ENCODE measurements around the gene PDE4D. TPM values are rescaled to one million over a fixed set of nuclear protein-coding genes. Genes with fewer than 3 reads are reported as not detected.
"Not testable (repeated sequence)": the region's sequence is repeated elsewhere in the genome, so short reads cannot be mapped to it uniquely, and the experiment has no call there.

The PDE4D gene
- total RNA-seq, 1 donor from 2014 or later: 27.4 TPM

DNA sequence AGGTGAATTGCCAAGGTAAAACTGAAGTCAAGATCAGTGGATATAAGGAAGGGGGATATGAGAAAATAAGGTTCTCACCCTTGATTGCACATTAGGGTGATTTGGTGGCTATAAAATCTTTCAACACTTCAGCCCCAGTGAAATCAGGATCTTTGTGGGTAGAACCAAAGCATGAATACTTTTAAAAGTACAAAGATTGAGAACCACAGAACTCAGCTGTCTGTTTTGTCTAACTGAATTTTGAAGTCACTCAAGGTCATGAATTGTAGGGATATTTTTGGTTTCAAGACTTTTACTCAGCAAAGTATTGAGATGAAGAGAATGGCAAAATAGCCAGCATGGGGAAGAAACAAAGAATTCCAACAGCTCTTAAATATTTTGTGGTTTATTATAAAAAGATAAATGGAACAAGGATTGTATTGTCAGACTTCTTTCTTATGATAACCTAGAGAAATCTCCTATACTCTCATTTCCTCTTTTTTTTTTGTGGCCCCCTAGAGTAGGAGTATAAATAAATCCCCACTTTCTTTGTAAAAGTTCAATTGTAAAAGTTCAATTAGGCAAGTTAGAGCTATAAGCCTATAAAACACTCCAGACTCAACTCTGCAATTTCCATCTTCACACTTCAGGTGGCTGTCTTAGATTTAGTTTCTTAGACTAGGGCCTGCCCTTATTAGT, 272.9 kb downstream of the PDE4D start:
- DNase-seq (ENCODE audit: extremely low read depth, low read depth, low spot score): no peak

- DNase-seq (ENCODE audit: extremely low read depth, low read depth, low spot score): no peak
Observed at GRCh38 chr5:59618644-59619043, 274.9 kb downstream of the PDE4D start.

- DNase-seq (ENCODE audit: extremely low read depth, low read depth, low spot score): no peak
Observed at GRCh38 chr5:59617186-59617771, 276.2 kb downstream of the PDE4D start.

GRCh38 chr5:59616413-59616812, 277.1 kb downstream of the PDE4D start:
- no peak for DNase-seq (ENCODE audit: extremely low read depth, low read depth, low spot score)

DNA sequence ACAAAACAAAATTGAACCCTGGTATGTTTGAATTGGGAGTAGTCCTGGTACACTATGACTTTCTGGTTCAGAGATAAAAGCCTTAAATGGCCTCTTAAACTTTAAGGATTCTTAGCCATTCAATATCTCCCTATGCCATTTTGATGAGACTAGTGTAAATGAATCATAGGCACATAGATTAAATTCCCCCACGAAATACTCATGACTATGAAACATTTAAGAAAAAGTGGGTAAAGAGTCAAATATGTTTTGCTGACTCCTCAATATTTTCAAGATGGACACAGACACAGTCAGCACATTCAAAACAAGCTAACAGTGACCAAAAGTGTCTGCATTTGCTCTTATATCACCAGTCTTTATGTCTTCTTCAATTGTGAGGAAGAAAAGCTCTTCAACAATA, 278.3 kb downstream of the PDE4D start:
- no peak for DNase-seq (ENCODE audit: extremely low read depth, low read depth, low spot score)

GRCh38 chr5:59609501-59610265, 283.8 kb downstream of the PDE4D start:
- DNase-seq (ENCODE audit: extremely low read depth, low read depth, low spot score): no peak

- no peak for DNase-seq (ENCODE audit: extremely low read depth, low read depth, low spot score)
Observed at GRCh38 chr5:59608745-59609144, 284.8 kb downstream of the PDE4D start.

DNA sequence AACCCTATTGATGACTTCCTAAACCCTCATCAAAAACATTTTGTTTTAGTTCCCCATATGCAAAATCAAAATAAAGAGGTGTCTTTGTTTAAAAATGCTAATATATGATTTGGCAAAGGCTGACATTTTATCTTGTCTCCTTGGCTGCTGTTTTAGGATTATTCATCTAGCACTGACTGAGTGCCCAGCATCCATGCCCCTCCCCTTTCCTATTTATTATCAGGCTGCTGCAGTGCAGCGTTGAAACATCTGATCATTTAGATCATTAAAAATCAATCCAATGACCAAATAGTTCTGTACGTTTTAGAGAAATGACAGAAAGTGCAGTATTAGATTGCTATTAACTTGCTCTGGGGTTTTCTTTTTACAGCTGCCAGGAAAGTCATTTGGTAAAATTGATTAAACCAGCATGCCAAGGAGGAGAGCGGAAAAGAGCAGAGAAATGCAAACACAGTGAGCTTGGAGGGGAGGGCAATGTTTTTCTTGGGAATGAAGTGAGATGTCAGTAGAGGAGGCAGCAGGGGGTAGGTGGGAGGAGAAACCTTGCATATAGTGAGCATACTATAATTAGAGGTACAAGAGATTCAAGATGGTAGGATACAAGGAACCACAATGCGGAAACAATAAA, 286.3 kb downstream of the PDE4D start:
- DNase-seq (ENCODE audit: extremely low read depth, low read depth, low spot score): no peak

DNA sequence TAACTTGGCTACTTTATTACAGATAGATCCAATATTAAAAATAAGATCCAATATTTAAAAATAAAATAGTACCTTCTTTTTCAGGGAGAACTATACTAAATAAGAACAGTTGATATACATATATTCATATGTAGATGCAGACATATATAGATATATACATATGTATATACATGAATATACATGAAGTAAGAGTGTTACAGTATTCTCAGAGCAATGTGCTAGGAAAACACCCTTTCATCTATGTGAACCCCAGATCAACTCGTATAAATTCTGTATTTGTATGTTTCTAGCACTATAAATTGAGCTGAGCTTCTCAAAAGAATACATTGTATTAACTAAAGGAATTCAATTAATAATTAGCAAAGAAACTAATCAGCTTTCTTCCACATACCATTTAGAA, 287.6 kb downstream of the PDE4D start:
- DNase-seq (ENCODE audit: extremely low read depth, low read depth, low spot score): no peak

DNA sequence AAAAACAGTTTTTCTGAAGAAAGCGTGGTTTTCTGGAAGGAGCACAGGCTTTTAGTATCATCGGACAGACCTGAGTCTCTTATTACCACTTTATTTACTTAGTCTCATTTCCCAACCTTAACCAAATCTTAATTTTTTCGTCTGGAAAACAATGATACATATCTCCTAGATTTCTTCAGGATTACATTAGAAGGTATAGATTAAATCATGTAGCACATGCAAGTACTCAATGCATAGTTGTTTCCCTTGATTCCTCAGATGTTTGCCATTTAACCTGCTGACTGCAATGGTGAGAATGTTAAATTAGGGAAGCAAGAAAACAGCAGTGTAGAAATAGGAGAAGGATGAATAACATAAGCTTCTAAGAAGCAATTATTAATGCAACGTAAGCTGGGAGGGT, 289.4 kb downstream of the PDE4D start:
- DNase-seq (ENCODE audit: extremely low read depth, low read depth, low spot score): no peak

GRCh38 chr5:59600998-59601397, 292.5 kb downstream of the PDE4D start:
- DNase-seq (ENCODE audit: extremely low read depth, low read depth, low spot score): no peak

- no peak for DNase-seq (ENCODE audit: extremely low read depth, low read depth, low spot score)
Observed at GRCh38 chr5:59600153-59600552, 293.4 kb downstream of the PDE4D start.

DNA sequence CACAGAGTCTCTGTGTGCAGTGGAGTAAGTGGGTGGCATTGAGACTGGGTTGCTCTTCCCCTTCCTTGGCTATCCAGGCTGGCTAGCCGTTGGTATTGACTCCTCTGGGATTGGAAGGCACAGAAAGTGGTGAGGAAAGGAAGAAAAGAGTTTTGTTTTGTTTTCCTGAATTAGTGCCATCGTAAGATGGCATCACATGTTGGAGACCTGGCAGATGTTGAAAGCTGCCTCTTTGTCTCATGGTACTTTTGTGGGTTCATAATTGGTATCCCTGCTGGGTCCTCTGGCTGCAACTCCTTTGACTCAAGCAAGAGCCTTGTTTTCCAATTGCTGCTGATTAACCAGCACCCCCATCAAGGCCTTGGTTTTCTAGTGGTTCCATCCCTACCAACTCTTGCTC, 293.8 kb downstream of the PDE4D start:
- DNase-seq (ENCODE audit: extremely low read depth, low read depth, low spot score): no peak

DNA sequence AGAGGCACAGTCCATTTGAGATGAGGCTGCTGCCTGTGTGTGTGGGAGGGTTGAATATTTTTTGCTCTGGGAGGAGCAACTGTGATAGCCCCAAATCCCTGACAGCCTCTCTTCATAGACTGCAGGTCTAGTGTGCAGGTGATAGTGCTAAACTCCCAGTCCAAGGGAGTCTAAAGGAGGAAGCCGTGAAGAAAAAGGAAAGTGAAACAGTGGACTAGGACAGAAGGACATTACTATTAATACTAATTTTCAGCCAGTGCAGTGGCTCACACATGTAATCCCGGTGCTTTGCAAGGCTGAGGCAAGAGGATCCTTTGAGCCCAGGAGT, 295.0 kb downstream of the PDE4D start:
- DNase-seq (ENCODE audit: extremely low read depth, low read depth, low spot score): no peak

- no peak for DNase-seq (ENCODE audit: extremely low read depth, low read depth, low spot score)
Observed at GRCh38 chr5:59597690-59598546, 295.6 kb downstream of the PDE4D start.

DNA sequence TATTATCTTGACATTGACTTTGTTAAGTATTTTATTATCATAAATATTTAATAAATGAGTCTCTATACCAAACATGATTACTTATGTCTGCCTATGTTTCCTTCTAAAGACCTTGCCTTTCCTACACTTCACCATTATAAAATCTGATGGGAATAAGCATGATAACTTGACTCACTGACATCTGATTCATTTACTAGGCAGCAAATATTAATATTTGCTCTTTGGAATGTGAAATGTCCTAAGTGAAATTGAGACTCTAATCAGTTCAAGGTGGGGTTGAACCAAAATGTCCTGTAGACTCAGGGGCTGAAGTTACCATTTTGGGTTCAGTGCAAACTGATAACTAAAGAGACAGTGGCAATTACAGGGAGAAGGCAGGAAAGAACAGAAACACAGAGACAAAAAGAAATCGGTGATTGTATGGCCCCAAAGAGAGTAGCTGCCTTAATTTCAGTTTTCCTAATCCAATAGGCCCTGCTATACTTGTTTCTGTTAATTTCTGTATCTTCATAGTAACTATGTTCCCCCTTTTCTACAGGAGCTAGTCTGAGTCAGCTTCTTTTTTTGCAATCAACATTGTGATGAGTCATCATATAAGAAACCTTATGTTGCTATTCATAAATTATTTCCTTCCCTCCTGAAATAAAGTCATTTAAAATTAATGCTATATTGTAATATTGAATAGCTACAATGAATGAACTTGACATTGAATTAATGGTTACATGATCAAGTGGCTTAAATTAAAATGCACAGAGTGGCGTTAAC, 296.8 kb downstream of the PDE4D start:
- DNase-seq (ENCODE audit: extremely low read depth, low read depth, low spot score): no peak

- not testable (repeated sequence) for DNase-seq (ENCODE audit: extremely low read depth, low read depth, low spot score)
Observed at GRCh38 chr5:59594118-59594517, 299.4 kb downstream of the PDE4D start.

- DNase-seq (ENCODE audit: extremely low read depth, low read depth, low spot score): no peak
Observed at GRCh38 chr5:59593439-59594007, 300.0 kb downstream of the PDE4D start.

- DNase-seq (ENCODE audit: extremely low read depth, low read depth, low spot score): no peak
Observed at GRCh38 chr5:59592101-59592500, 301.4 kb downstream of the PDE4D start.

GRCh38 chr5:59591162-59591561, 302.4 kb downstream of the PDE4D start:
- DNase-seq (ENCODE audit: extremely low read depth, low read depth, low spot score): no peak
